Measurements from ENCODE around the gene NREP. TPM values are rescaled to one million over a fixed set of nuclear protein-coding genes. Genes with fewer than 3 reads are reported as not detected.

NREP gene
- total RNA-seq, 2 donors from 2014 or later = 16.6 to 19.0 TPM

DNA sequence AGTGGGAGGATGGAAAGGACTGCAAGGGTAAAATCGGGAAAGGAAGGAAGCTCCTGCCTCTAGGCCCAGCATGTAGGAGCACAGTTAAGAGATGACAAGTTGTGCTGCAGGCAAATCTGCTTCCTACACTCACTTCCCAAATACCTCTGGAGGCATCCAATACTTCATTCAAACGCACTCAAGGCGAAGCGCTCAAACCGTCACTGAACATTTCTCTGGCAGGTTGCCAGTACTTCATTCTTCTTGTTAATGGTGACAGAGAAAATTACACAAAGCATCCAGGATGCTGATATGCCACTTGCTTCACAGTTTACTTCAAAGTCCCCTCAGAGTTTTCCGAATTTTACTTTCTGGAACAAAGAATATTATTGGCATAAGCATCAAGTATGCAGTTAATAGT is 59.8 kb downstream of the NREP start:
- no peak for DNase-seq
- Histone ChIP-seq H3K4me3 (no peak overlapping the region), H3K27ac (no peak overlapping the region), H3K27me3 (no peaks in the 10 kb centered on the region), H3K9me3 (no peaks in the 10 kb centered on the region), H3K9ac (ENCODE audit: low read depth in 2 of 2, low read length in 2 of 2) (no peak overlapping the region), H3K4me1 (peaks cover 4% of the 10 kb centered on the region), H3K36me3 (no peaks in the 10 kb centered on the region)
- intact Hi-C loops (cut with DNase I) = no loop called here
- TF ChIP-seq, protein P1, sequence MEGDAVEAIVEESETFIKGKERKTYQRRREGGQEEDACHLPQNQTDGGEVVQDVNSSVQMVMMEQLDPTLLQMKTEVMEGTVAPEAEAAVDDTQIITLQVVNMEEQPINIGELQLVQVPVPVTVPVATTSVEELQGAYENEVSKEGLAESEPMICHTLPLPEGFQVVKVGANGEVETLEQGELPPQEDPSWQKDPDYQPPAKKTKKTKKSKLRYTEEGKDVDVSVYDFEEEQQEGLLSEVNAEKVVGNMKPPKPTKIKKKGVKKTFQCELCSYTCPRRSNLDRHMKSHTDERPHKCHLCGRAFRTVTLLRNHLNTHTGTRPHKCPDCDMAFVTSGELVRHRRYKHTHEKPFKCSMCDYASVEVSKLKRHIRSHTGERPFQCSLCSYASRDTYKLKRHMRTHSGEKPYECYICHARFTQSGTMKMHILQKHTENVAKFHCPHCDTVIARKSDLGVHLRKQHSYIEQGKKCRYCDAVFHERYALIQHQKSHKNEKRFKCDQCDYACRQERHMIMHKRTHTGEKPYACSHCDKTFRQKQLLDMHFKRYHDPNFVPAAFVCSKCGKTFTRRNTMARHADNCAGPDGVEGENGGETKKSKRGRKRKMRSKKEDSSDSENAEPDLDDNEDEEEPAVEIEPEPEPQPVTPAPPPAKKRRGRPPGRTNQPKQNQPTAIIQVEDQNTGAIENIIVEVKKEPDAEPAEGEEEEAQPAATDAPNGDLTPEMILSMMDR (IDR thresholded peaks at IDR 0.05) = no peak

DNA sequence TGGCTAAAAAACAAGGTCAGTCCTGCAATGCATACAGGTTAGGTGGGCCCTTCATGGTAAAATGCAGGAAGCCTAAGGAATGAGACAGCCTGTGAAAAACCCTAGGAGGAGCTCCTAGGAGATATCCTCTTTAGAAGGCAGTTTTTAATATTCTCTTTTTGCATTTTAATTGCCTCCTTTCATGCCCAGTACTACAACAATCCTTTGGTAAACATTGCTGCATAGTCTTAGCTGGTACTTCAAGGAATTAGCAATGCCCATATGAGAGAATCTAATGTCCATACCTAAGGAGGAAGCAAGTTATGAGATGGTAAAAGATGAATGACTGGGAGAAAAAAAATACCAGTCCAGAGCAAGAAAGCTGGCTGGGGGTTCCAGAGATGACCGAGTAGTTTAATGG is 61.0 kb downstream of the NREP start:
- Histone ChIP-seq H3K9me3 (no peaks in the 10 kb centered on the region), H3K9ac (ENCODE audit: low read depth in 2 of 2, low read length in 2 of 2) (no peak overlapping the region), H3K36me3 (no peaks in the 10 kb centered on the region), H3K27me3 (no peaks in the 10 kb centered on the region), H3K4me3 (no peak overlapping the region), H3K27ac (no peak overlapping the region), H3K4me1 (peaks cover 4% of the 10 kb centered on the region)
- intact Hi-C loops (cut with DNase I) = no loop called here
- TF ChIP-seq, protein P1 (IDR thresholded peaks at IDR 0.05) = no peak
- no peak for DNase-seq

DNA sequence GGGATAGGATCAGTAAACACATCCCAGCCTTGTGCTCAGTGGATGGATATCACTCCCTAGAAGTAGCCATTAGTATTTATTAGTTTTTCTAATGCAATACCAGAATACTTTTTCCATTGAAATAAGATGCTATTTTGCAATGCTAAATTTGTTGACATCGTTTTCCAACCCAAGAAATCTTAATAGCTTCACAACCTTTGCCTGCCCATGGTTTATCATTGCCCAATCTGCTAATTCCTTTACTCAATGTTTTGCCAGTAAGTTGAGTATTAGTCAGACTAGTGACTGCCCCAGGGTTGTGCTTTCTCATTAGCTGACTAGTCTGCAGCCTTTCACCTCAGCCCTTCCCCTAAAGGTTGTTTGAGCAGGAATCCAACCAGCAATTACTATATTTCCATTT is 62.9 kb downstream of the NREP start:
- H3K27ac ChIP-seq = no peak overlapping the region
- no peak overlapping the region for H3K4me3 ChIP-seq
- H3K9ac ChIP-seq (ENCODE audit: low read depth in 2 of 2, low read length in 2 of 2) = no peak overlapping the region
- H3K4me1 ChIP-seq = no peaks in the 10 kb centered on the region
- H3K27me3 ChIP-seq = no peaks in the 10 kb centered on the region
- TF ChIP-seq, protein P1 (IDR thresholded peaks at IDR 0.05) = no peak
- DNase-seq = no peak
- intact Hi-C loops (cut with DNase I) = no loop called here
- no peaks in the 10 kb centered on the region for H3K36me3 ChIP-seq
- no peaks in the 10 kb centered on the region for H3K9me3 ChIP-seq

DNA sequence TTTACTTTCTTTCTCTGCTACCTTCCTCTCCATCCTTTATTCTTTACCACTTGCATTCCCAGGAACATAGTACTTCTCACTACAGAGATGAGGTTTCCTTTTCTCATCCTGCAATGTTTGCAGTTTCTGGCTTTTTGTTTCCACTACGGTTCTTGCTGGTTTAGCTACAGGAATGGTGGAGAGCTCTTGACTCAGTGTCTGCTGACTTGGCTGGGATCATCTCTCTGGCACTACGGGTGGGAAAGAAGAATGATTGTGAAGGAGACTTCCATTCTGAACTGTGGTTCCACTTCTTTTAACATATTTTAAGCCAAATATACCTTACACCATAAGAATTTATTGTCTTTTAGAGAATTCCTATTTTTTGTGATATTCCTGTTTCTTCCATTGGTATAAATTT is 65.1 kb downstream of the NREP start:
- H3K4me1 ChIP-seq = no peaks in the 10 kb centered on the region
- TF ChIP-seq, protein P1 (IDR thresholded peaks at IDR 0.05) = no peak
- no peaks in the 10 kb centered on the region for H3K27me3 ChIP-seq
- H3K9me3 ChIP-seq = no peaks in the 10 kb centered on the region
- no peaks in the 10 kb centered on the region for H3K36me3 ChIP-seq
- no peak overlapping the region for H3K9ac ChIP-seq (ENCODE audit: low read depth in 2 of 2, low read length in 2 of 2)
- intact Hi-C loops (cut with DNase I) = no loop called here
- no peak overlapping the region for H3K4me3 ChIP-seq
- no peak for DNase-seq
- no peak overlapping the region for H3K27ac ChIP-seq

DNA sequence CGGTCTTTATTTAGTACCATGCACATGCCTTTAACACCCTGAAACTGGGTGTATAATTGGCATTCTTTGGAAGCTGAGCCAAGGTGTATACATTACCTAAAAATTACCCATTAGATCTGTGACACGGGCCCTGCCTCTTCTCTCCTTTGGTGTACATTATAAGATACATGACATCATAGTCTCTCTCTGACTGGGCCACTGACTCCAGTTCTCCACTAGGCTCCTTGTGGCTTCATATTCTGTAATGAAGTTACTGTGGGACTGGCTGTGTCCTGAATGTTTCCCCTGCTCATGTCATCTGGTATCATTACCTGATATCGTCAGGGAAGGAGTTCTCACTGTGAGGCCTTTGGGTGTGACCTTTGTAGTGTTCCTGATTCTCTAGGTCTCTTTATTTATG is 65.5 kb downstream of the NREP start:
- intact Hi-C loops (cut with DNase I) = no loop called here
- Histone ChIP-seq H3K27ac (no peak overlapping the region), H3K4me1 (no peaks in the 10 kb centered on the region), H3K9me3 (no peaks in the 10 kb centered on the region), H3K27me3 (no peaks in the 10 kb centered on the region), H3K9ac (ENCODE audit: low read depth in 2 of 2, low read length in 2 of 2) (no peak overlapping the region), H3K36me3 (no peaks in the 10 kb centered on the region), H3K4me3 (no peak overlapping the region)
- no peak for DNase-seq
- TF ChIP-seq, protein P1 (IDR thresholded peaks at IDR 0.05) = no peak
